Lung microvascular endothelial cell (primary cell): Measurements from ENCODE around the gene ACSF3. TPM values are rescaled to one million over a fixed set of nuclear protein-coding genes. Genes with fewer than 3 reads are reported as not detected.

Experiments
- DNase-seq, 2 donors: peaks; one replicate each; pipeline versions ENCODE4 v3.0.0 to v3.0.0-alpha.2; 2010; ENCODE audit warnings: low read depth in 2 of 2
- total RNA-seq: library from RNA; depleted of rRNA; stranded (reverse); fragments of >200 nt; gene quantifications from 2 replicates; pipeline ENCODE4 v1.2.1, GENCODE V29; 2014

The ACSF3 gene
- total RNA-seq, 1 donor from 2014 or later, result 13.9 TPM

DNA sequence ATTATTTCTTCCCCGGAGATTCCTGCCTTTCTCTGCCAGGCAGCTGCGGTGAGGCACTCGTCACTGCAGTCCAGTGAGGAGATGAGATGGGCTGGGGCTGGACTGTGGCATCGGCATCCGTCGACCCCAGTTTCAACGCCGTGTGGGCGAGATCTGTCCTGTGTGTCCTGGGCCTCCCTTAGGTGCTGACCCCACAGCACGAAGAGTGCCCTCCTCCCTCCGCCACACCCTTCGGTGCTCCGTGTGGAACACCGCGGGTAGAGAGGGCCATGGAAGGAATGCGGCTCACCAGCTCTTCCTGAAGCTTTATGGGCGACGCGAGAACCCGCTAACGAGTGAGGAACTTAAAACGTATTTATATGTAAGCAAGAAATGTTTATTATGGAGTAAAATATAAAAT lies 17.6 kb downstream of the ACSF3 start:
- DNase-seq, result no peak

GRCh38 chr16:89112377-89113151 lies 18.9 kb downstream of the ACSF3 start:
- no peak for DNase-seq

DNA sequence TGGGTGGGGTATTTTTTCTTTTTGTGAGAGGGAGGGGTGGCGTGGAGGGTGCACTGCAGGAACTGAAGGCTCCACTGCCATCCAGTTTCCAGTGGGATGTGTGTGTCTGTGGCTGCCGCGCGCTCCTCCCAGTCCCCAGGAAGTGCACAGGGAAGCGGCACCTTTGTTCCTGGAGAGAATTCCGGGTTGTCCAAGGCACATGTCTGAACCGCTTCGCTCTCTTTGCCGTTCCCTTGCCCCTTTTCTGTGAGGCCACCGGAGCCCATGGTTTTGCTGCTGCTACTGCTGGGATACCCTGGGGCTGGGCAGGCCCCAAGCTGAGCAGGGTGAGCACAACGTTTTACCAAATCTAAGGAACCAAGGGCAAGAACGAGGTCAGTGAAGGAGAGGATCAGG lies 19.5 kb downstream of the ACSF3 start:
- no peak for DNase-seq

GRCh38 chr16:89113661-89114060 lies 20.0 kb downstream of the ACSF3 start:
- DNase-seq, result no peak

- peak in 1 of 2 donors; percentile 36 for DNase-seq
These were observed 20.7 kb downstream of the ACSF3 start for GRCh38 chr16:89114159-89114981.

GRCh38 chr16:89115216-89115861 lies 21.7 kb downstream of the ACSF3 start:
- peak; percentile 36 to 74 for DNase-seq

DNA sequence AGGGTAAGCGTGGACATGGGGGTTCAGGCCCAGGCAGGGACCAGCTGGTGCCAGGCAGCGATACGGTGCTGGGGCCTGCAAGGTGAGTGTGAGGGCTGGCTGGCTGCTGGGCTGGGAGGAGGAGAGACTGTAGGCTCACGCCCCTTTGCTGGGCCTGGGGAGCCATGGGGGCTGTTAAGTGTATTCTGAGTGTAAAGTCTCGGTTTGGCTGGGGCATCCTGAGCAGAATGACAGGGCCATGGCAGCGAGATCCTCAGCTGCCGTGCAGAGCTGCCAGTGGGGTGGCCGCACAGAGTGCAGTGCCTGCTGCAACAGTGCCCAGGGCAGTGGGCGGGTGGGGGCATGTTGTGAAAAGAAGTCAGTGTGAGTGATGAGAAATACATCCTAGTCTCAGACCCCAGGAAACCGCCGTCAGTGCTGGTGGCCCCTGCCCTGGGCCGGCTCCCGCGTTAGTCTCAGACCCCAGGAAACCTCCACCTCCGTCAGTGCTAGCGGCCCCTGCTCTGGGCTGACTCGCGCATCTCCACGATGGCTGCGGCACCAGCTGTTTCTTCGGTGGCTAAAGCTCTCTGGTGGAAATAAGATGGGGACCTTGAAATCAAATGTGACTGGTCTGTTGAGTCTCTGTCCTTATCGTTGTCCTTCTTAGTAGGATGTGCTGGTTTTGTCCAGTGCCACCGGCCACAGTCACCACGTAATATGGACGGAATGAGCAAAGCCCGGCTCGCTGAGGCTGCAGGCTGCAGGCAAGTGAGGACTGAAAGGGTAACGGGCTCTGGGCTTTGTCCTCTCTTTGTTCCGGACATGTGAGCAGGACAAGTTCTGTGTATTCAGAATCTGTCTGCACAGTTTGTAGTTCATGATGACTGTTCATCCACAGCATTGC lies 22.9 kb downstream of the ACSF3 start:
- no peak for DNase-seq

GRCh38 chr16:89117227-89117974 lies 23.7 kb downstream of the ACSF3 start:
- DNase-seq, result no peak

GRCh38 chr16:89117975-89118289 lies 24.3 kb downstream of the ACSF3 start:
- no peak for DNase-seq

- no peak for DNase-seq
These were observed 24.9 kb downstream of the ACSF3 start for GRCh38 chr16:89118361-89119165.

DNA sequence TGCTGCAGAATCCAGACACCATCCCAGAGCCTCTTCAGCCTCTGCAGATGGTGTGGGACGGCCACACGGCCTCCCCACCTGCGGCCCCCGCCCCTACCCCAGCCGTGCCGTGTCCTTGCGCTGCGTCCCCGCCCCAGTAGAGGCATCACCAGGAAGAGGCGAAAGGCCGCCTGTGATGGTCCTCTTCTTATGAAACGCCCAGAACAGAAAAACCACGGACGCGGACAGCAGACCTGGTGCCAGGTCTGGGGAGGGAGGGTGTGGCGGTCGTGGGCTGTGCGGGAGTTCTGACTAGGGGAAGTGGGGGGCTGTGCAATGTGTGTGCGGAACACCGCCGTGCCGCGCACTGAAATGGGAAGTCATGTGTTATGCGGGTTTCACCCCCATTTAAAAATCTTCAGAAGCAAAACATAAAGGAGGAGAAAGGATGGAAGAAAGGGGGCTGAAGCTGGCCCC lies 25.5 kb downstream of the ACSF3 start:
- no peak for DNase-seq

GRCh38 chr16:89119661-89120141 lies 26.0 kb downstream of the ACSF3 start:
- no peak for DNase-seq

DNA sequence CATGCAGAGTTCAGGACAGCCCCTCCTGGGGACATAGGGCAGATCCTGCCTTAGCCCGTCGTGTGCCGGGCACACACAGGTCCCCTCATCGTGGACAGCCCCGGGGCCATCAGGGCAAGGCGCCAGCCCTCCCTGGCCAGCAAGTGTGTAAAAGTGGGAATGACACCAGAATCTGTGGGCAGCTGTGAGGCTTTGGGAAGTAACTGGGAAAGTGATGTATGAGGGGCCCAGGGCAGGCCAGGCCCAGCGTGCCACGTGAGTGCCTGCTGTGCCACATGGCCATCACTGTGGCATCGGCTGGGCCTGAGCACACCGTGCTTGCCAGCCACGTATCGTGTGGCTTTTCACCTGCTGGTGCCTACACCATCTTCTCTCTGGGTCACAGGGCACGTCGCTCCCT lies 26.6 kb downstream of the ACSF3 start:
- no peak for DNase-seq

DNA sequence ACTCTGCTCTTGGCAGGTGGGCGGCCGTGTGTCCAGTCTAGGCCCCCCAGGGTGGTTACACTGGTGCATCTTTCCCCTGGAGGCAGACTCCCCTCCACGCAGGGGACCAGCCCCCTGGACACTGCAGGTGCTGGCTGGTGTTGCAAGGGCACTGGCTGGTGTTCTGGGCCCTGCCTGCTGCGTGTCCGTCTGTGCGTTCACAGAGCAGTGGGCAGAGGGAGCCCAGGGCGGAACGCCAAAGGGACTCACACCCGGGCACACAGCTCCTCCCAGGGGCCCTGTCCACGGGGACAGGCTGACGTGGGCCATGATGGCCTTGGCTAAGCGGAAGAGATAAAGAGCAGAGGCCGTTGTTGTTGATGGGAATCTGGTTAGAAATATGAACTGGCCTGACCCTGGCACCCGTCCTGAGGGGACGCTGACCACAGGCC lies 27.3 kb downstream of the ACSF3 start:
- no peak for DNase-seq

GRCh38 chr16:89121691-89122321 lies 28.2 kb downstream of the ACSF3 start:
- no peak for DNase-seq

- no peak for DNase-seq
These were observed 28.7 kb downstream of the ACSF3 start for GRCh38 chr16:89122322-89122851.

DNA sequence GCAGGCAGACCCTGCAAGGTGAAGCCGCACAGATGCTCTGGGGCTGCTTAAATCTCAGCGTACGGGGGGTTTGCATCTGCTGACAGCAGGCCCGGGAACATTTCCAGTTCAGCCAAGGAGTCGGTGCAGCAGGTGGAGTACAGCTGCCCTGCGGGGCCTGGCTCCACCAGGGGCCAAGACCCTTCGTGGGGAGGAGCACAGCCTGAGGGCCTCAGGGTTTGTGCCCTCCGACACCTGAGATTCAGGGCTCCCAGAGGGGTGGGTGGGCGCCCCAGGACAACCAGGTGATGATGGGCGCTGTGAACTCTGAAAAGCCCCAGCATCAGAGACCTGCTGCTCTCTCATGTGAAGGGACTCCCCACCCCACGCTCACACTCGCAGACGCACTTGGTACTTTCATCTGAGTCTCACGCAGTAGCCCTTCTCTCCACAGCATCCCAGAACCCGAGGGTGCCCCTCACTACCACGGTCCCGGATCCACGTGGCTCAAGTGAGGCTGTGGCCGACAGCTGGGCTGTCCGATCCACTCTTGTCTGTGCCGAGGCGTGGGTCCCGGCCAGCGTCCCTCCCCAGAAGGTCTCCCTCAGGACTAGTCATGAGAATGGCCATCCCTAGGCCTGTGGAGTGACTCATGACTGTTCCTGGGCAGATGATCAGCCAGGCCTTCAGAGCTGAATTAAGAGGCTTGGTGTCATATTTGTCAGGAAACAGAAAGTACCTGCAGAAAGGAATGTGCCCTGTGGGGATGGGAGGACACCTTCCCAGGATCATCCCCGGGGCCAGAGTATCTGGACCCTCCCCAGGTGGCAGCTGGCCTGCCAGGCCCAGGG lies 29.6 kb downstream of the ACSF3 start:
- DNase-seq, result no peak

DNA sequence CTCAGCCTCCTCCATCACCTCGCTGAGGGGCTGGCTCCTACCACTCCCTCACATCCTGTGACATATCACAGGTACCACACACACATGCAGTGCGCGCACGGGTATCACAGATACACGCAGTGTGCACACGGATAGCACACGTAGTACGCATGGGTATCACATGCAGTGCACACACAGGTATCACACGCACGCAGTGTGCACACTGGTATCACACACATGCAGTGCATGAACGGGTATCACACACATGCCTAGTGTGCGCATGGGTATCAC lies 30.1 kb downstream of the ACSF3 start:
- DNase-seq, result no peak
